ENCODE results near the gene CIAPIN1.

DNA sequence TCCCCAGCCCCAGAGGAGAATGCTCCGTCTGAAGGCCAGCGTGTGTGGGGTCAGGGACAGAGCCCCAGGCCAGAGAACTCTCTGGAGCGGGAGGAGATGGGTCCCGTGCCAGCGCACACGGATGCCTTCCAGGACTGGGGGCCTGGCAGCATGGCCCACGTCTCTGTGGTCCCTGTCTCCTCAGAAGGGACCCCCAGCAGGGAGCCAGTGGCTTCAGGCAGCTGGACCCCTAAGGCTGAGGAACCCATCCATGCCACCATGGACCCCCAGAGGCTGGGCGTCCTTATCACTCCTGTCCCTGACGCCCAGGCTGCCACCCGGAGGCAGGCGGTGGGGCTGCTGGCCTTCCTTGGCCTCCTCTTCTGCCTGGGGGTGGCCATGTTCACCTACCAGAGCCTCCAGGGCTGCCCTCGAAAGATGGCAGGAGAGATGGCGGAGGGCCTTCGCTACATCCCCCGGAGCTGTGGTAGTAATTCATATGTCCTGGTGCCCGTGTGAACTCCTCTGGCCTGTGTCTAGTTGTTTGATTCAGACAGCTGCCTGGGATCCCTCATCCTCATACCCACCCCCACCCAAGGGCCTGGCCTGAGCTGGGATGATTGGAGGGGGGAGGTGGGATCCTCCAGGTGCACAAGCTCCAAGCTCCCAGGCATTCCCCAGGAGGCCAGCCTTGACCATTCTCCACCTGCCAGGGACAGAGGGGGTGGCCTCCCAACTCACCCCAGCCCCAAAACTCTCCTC, 64.5 kb downstream of the CIAPIN1 start:
- TF ChIP-seq, protein P1, sequence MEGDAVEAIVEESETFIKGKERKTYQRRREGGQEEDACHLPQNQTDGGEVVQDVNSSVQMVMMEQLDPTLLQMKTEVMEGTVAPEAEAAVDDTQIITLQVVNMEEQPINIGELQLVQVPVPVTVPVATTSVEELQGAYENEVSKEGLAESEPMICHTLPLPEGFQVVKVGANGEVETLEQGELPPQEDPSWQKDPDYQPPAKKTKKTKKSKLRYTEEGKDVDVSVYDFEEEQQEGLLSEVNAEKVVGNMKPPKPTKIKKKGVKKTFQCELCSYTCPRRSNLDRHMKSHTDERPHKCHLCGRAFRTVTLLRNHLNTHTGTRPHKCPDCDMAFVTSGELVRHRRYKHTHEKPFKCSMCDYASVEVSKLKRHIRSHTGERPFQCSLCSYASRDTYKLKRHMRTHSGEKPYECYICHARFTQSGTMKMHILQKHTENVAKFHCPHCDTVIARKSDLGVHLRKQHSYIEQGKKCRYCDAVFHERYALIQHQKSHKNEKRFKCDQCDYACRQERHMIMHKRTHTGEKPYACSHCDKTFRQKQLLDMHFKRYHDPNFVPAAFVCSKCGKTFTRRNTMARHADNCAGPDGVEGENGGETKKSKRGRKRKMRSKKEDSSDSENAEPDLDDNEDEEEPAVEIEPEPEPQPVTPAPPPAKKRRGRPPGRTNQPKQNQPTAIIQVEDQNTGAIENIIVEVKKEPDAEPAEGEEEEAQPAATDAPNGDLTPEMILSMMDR (IDR thresholded peaks at IDR 0.05; ENCODE audit: insufficient read depth, low read length, poor library complexity, severe bottlenecking): no peak
- TF ChIP-seq EZH2phosphoT487 (conservative IDR thresholded peaks at IDR 0.05; ENCODE audit: low read length): no peak
